ENCODE measurements around the gene LUC7L2.
"Not testable (repeated sequence)": the region's sequence is repeated elsewhere in the genome, so short reads cannot be mapped to it uniquely, and the experiment has no call there.

- TF ChIP-seq, protein P1, sequence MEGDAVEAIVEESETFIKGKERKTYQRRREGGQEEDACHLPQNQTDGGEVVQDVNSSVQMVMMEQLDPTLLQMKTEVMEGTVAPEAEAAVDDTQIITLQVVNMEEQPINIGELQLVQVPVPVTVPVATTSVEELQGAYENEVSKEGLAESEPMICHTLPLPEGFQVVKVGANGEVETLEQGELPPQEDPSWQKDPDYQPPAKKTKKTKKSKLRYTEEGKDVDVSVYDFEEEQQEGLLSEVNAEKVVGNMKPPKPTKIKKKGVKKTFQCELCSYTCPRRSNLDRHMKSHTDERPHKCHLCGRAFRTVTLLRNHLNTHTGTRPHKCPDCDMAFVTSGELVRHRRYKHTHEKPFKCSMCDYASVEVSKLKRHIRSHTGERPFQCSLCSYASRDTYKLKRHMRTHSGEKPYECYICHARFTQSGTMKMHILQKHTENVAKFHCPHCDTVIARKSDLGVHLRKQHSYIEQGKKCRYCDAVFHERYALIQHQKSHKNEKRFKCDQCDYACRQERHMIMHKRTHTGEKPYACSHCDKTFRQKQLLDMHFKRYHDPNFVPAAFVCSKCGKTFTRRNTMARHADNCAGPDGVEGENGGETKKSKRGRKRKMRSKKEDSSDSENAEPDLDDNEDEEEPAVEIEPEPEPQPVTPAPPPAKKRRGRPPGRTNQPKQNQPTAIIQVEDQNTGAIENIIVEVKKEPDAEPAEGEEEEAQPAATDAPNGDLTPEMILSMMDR (IDR thresholded peaks at IDR 0.05) = not testable (repeated sequence)
- TF ChIP-seq POLR2A, POLR2AphosphoS5 (IDR thresholded peaks at IDR 0.05): not testable (repeated sequence)
Measured at GRCh38 chr7:139333443-139333842, 26.3 kb upstream of the LUC7L2 start.

Data from breast epithelium (tissue), 3 donors.